Stomach (tissue), 9 donors: ENCODE data around the gene ZNF132. TPM values are rescaled to one million over a fixed set of nuclear protein-coding genes. Genes with fewer than 3 reads are reported as not detected.

Experiments
- DNase-seq, 2 donors: peaks; one replicate each; pipeline versions ENCODE4 v3.0.0 to v3.0.0-alpha.2; 2013 to 2019
- H3K27ac ChIP-seq, 5 donors: fragments of 200-600 bp in 4 of 5; sonication (generic) in 4 of 5; one replicate each; pipeline ENCODE4 v1.5.1; 2013 to 2019; ENCODE audit warnings: mild to moderate bottlenecking in 1 of 5, moderate library complexity in 1 of 5
- H3K27me3 ChIP-seq, 3 donors: fragments of 200-600 bp; sonication (generic); one replicate each; pipeline ENCODE4 v1.5.1; 2017 to 2019; ENCODE audit warnings: mixed run types in 1 of 3
- H3K36me3 ChIP-seq, 4 donors: fragments of 200-600 bp; sonication (generic); 1 replicate in 3 of 4; 2 replicates in 1 of 4; pipeline ENCODE4 v1.5.1; 2016 to 2019
- H3K4me1 ChIP-seq, 4 donors: fragments of 200-600 bp; sonication (generic); one replicate each; pipeline ENCODE4 v1.5.1; 2016 to 2019
- H3K4me3 ChIP-seq, 4 donors: fragments of 200-600 bp; sonication (generic) in 3 of 4; one replicate each; pipeline ENCODE4 v1.5.1; 2016 to 2019; ENCODE audit warnings: mild to moderate bottlenecking in 1 of 4
- H3K9me3 ChIP-seq, 4 donors: fragments of 200-600 bp; sonication (generic); one replicate each; pipeline ENCODE4 v1.5.1; 2016 to 2019
- CTCF ChIP-seq, 7 experiments: fragments of 450-650 bp in 4 of 7; fragments of 200-600 bp in 3 of 7; sonication (generic) in 3 of 7; IDR thresholded peaks; one replicate each; pipeline ENCODE4 v1.5.1; 2016 to 2019; ENCODE audit warnings: antibody characterized with exemption in 7 of 7, control low read depth in 2 of 7, mild to moderate bottlenecking in 1 of 7
- EP300 ChIP-seq: sonication (generic); formaldehyde crosslinking; IDR thresholded peaks from one replicate; pipeline ENCODE4 v1.6.1; 2017; ENCODE audit warnings: antibody characterized with exemption
- POLR2A ChIP-seq, 4 donors: fragments of 450-650 bp; IDR thresholded peaks; one replicate each; pipeline ENCODE4 v1.6.1; 2016; ENCODE audit warnings: antibody characterized with exemption in 4 of 4, control low read depth in 2 of 4, mild to moderate bottlenecking in 1 of 4, moderate library complexity in 1 of 4
- POLR2AphosphoS5 ChIP-seq, 3 donors: sonication (generic); formaldehyde crosslinking; IDR thresholded peaks; one replicate each; pipeline ENCODE4 v1.6.1; 2016; ENCODE audit warnings: antibody characterized with exemption in 3 of 3
- WGBS, 5 donors: extraction: QIAGEN DNeasy Blood & Tissue Kit in 3 of 5; methylation state at CpG; one replicate each; pipeline versions ENCODE4 v1.1.5 to v1.1.7; 2013 to 2018; 5-methylcytosine and 5-hydroxymethylcytosine counted together
- intact Hi-C: fragments of 100-400 bp; cut with DNase I; formaldehyde crosslinking; loops from one replicate; pipeline ENCODE4 v1.15.1; 2023; ENCODE audit warnings: low total_unique reads
- polyA plus RNA-seq, 3 donors: library from polyadenylated mRNA; stranded (reverse); fragments of 200-250 nt; gene quantifications; one replicate each; pipeline ENCODE4 v1.2.3, GENCODE V29; 2013
- total RNA-seq, 5 donors: library from RNA; depleted of rRNA; stranded (reverse); fragments of >200 nt; gene quantifications; one replicate each; pipeline versions ENCODE4 v1.1.0 to v1.2.3, GENCODE V29; 2014 to 2016
- donor health status: healthy with polysubstance abuse.
- donor health status: Bipolar disorder and iron deficiency.
- donor health status: healthy.

The ZNF132 gene
- total and polyA plus RNA-seq, 8 donors: 0.68 to 8.9 (median 4.6) TPM

- H3K27me3 ChIP-seq: no peaks in the 10 kb centered on the region
- intact Hi-C loops: no loop called here
- peak overlapping the region; percentile 53 to 72 (median 62) for H3K4me3 ChIP-seq
- 1 to 3% (median 2%) methylated on average over 21 to 27 of the region's 27 CpGs for WGBS, 5 donors
- H3K4me1 ChIP-seq: peaks cover 18 to 31% (median 23%) of the 10 kb centered on the region in 4 donors
- peak in 1 of 2 donors; percentile 54 for DNase-seq
- no peak for TF ChIP-seq POLR2AphosphoS5 (IDR thresholded peaks at IDR 0.05)
- H3K9me3 ChIP-seq: no peaks in the 10 kb centered on the region
- peak overlapping the region; percentile 86 to 93 (median 90) for H3K27ac ChIP-seq
- peaks cover 22 to 62% (median 56%) of the 10 kb centered on the region in 4 donors for H3K36me3 ChIP-seq
Observed at GRCh38 chr19:58476498-58477015, 36.6 kb upstream of the ZNF132 start.

- Histone ChIP-seq H3K9me3 (no peaks in the 10 kb centered on the region), H3K27ac (peak within 1 kb of the TSS; percentile 86 to 93 (median 90)), H3K4me3 (peak within 1 kb of the TSS; percentile 53 to 72 (median 62)), H3K4me1 (peaks cover 18 to 31% (median 23%) of the 10 kb centered on the region in 4 donors), H3K27me3 (no peaks in the 10 kb centered on the region), H3K36me3 (peaks cover 24 to 61% (median 54%) of the 10 kb centered on the region in 4 donors)
- DNase-seq: peak; percentile 97 to 99
- peak; percentile 2 for TF ChIP-seq EP300
- TF ChIP-seq POLR2AphosphoS5 (IDR thresholded peaks at IDR 0.05): peak; percentile 35 to 89 (median 67)
- TF ChIP-seq CTCF (IDR thresholded peaks at IDR 0.05): no peak
- intact Hi-C loops: no loop called here
- 0 to 2% (median 0%) methylated on average over 8 to 64 of the region's 64 CpGs for WGBS, 5 donors
Observed at GRCh38 chr19:58475714-58476497, 36.0 kb upstream of the ZNF132 start, which contains the start of gene ZNF446. Gene ZNF446, plus strand, starts transcription at chr19:58476352. Its CDS starts 867 bp downstream, at chr19:58477219.

- H3K4me3 ChIP-seq: peak overlapping the region; percentile 53 to 72 (median 62)
- peak overlapping the region; percentile 86 to 93 (median 90) for H3K27ac ChIP-seq
- peaks cover 24 to 61% (median 54%) of the 10 kb centered on the region in 4 donors for H3K36me3 ChIP-seq
- no peaks in the 10 kb centered on the region for H3K9me3 ChIP-seq
- peaks cover 18 to 31% (median 23%) of the 10 kb centered on the region in 4 donors for H3K4me1 ChIP-seq
- no peak for TF ChIP-seq POLR2AphosphoS5 (IDR thresholded peaks at IDR 0.05)
- TF ChIP-seq CTCF (IDR thresholded peaks at IDR 0.05): no peak
- no peak for TF ChIP-seq POLR2A (IDR thresholded peaks at IDR 0.05)
- no peak for TF ChIP-seq EP300
- DNase-seq: no peak
- intact Hi-C loops: no loop called here
- no peaks in the 10 kb centered on the region for H3K27me3 ChIP-seq
- WGBS, 5 donors: 21 to 28% (median 23%) methylated on average over 23 to 27 of the region's 27 CpGs
Observed at GRCh38 chr19:58474997-58475713, 35.2 kb upstream of the ZNF132 start.

GRCh38 chr19:58474291-58474996 lies 34.5 kb upstream of the ZNF132 start:
- DNase-seq: no peak
- Histone ChIP-seq H3K27me3 (no peaks in the 10 kb centered on the region), H3K36me3 (peaks cover 24 to 61% (median 54%) of the 10 kb centered on the region in 4 donors), H3K4me1 (peaks cover 18 to 31% (median 24%) of the 10 kb centered on the region in 4 donors), H3K4me3 (no peak overlapping the region), H3K27ac (peak overlapping the region in 3 of 5 donors; percentile 87 to 93 (median 92)), H3K9me3 (no peaks in the 10 kb centered on the region)
- TF ChIP-seq EP300 (no peak), POLR2AphosphoS5 (IDR thresholded peaks at IDR 0.05) (no peak), POLR2A (IDR thresholded peaks at IDR 0.05) (no peak), CTCF (IDR thresholded peaks at IDR 0.05) (no peak)
- intact Hi-C loops: no loop called here
- 82 to 89% (median 87%) methylated on average over 12 of the region's 12 CpGs for WGBS, 5 donors
